WTC11 (cell line): ENCODE measurements around the gene YARS2. TPM values are rescaled to one million over a fixed set of nuclear protein-coding genes. Genes with fewer than 3 reads are reported as not detected.
"Not testable (repeated sequence)": the region's sequence is repeated elsewhere in the genome, so short reads cannot be mapped to it uniquely, and the experiment has no call there.

Source experiments
- ATAC-seq: fragments of 200-7000 bp; cut with Tn5 transposase; 2 replicates; pipeline ENCODE4 v1.10.0; 2021; ENCODE audit warnings: mild to moderate bottlenecking, moderate library complexity
- CTCF ChIA-PET: fragments of 300-600 bp; sonication (Branson Sonifier 250); formaldehyde crosslinking; loops from one replicate; lab custom pipeline; 2021; ENCODE audit warnings: antibody characterized with exemption; lab: Charles Lee
- POLR2A ChIA-PET: fragments of 350-600 bp; sonication (Branson Sonifier 250); formaldehyde crosslinking; loops from one replicate; lab custom pipeline; 2021; ENCODE audit warnings: antibody characterized with exemption; lab: Charles Lee
- DNase-seq: peaks from one replicate; pipeline ENCODE4 v3.0.0; 2021; ENCODE audit warnings: low spot score
- H3K27ac Mint-ChIP-seq: 2 replicates; pipeline ENCODE4 v1.8.0; 2021; ENCODE audit warnings: mixed read lengths
- H3K27me3 Mint-ChIP-seq: 2 replicates; pipeline ENCODE4 v1.8.0; 2021; ENCODE audit warnings: low read depth, mild to moderate bottlenecking, moderate library complexity, mixed read lengths
- H3K36me3 Mint-ChIP-seq: 2 replicates; pipeline ENCODE4 v1.8.0; 2021; ENCODE audit warnings: mixed read lengths
- H3K4me1 Mint-ChIP-seq: 2 replicates; pipeline ENCODE4 v1.8.0; 2022; ENCODE audit warnings: mixed read lengths
- H3K4me3 Mint-ChIP-seq: 2 replicates; pipeline ENCODE4 v1.8.0; 2021; ENCODE audit warnings: mild to moderate bottlenecking, moderate library complexity, mixed read lengths
- H3K9me3 Mint-ChIP-seq: 2 replicates; pipeline ENCODE4 v1.8.0; 2021; ENCODE audit warnings: mixed read lengths
- ELF4 ChIP-seq: sonication (generic); formaldehyde crosslinking; IDR thresholded peaks from 2 replicates; pipeline ENCODE4 v1.8.1; 2022; ENCODE audit warnings: low read depth, mild to moderate bottlenecking, moderate library complexity, missing genetic modification reagents
- EMX1 ChIP-seq: fragments of 250-450 bp; sonication (Bioruptor Pico); IDR thresholded peaks from 2 replicates; pipeline ENCODE4 v1.8.0; 2021; ENCODE audit warnings: mild to moderate bottlenecking
- KAT7 ChIP-seq: sonication (generic); formaldehyde crosslinking; IDR thresholded peaks from 2 replicates; pipeline ENCODE4 v1.8.1; 2023; ENCODE audit warnings: missing genetic modification reagents, mild to moderate bottlenecking, borderline replicate concordance
- MXD4 ChIP-seq: fragments of 250-450 bp; sonication (Bioruptor Pico); IDR thresholded peaks from 2 replicates; pipeline ENCODE4 v1.8.0; 2021; ENCODE audit warnings: mild to moderate bottlenecking, moderate library complexity, borderline replicate concordance
- NFATC4 ChIP-seq: fragments of 250-450 bp; sonication (Bioruptor Pico); IDR thresholded peaks from 2 replicates; pipeline ENCODE4 v1.9.0; 2021; ENCODE audit warnings: mild to moderate bottlenecking
- PRRX2 ChIP-seq: fragments of 250-450 bp; sonication (Bioruptor Pico); IDR thresholded peaks from 2 replicates; pipeline ENCODE4 v1.8.0; 2021; ENCODE audit warnings: mild to moderate bottlenecking
- TP53 ChIP-seq: sonication (generic); formaldehyde crosslinking; IDR thresholded peaks from 2 replicates; pipeline ENCODE4 v1.8.1; 2023; ENCODE audit warnings: mild to moderate bottlenecking, missing genetic modification reagents
- ZNF138 ChIP-seq: sonication (generic); formaldehyde crosslinking; conservative IDR thresholded peaks from 2 replicates; pipeline ENCODE4 v1.8.1; 2022; ENCODE audit warnings: mild to moderate bottlenecking, moderate library complexity, missing genetic modification reagents
- ZNF232 ChIP-seq: sonication (generic); formaldehyde crosslinking; IDR thresholded peaks from 2 replicates; pipeline ENCODE4 v1.8.0; 2022; ENCODE audit warnings: mild to moderate bottlenecking, missing genetic modification reagents
- total RNA-seq: library from RNA; stranded (reverse); gene quantifications from 3 replicates; pipeline ENCODE4 v1.2.3, GENCODE V29; 2021
- TF ChIP-seq, protein P1 (sequence below): fragments of 250-450 bp; sonication (Bioruptor Pico); IDR thresholded peaks from 2 replicates; pipeline ENCODE4 v2.1.2; 2022; ENCODE audit warnings: mild to moderate bottlenecking, moderate library complexity
- TF ChIP-seq, protein P2 (sequence below): fragments of 250-450 bp; sonication (Bioruptor Pico); IDR thresholded peaks from 2 replicates; pipeline ENCODE4 v1.8.0; 2021; ENCODE audit warnings: mild to moderate bottlenecking
- TF ChIP-seq, protein P3 (sequence below): fragments of 250-450 bp; sonication (Bioruptor Pico); IDR thresholded peaks from 2 replicates; pipeline ENCODE4 v1.9.0; 2021; ENCODE audit warnings: moderate library complexity, mild to moderate bottlenecking, inconsistent platforms, borderline replicate concordance
- TF ChIP-seq, protein P4 (sequence below): sonication (generic); formaldehyde crosslinking; IDR thresholded peaks from 2 replicates; pipeline ENCODE4 v1.8.1; 2023; ENCODE audit warnings: mild to moderate bottlenecking, missing genetic modification reagents
- TF ChIP-seq, protein P5 (sequence below): sonication (generic); formaldehyde crosslinking; IDR thresholded peaks from 2 replicates; pipeline ENCODE4 v1.8.0; 2023; ENCODE audit warnings: missing genetic modification reagents, mild to moderate bottlenecking, borderline replicate concordance

The YARS2 gene
- total RNA-seq, 1 experiment from 2014 or later = 41.4 TPM

DNA sequence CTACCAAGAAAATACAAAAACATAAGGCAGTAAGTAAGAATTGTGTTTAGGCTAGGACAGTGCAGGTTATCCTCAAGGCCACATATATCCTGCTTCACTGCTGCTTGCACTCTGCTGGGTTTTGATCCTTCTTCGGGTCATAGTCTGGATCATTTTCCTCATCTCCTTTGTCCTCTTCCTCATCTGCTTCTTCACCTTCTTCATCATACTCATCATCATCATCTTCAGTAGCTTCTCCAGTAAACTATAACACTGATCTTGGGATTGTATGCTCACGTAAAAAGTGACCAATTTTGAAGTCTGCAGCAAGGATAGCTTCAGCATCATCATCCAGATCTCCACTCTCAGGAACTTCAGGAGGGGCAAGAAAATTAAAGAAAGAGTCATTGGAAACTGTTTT, 29.4 kb downstream of the YARS2 start:
- Mint-ChIP-seq H3K27me3 (no peaks in the 10 kb centered on the region), H3K27ac (no peak overlapping the region), H3K9me3 (no peaks in the 10 kb centered on the region), H3K36me3 (peaks cover 42% of the 10 kb centered on the region), H3K4me1 (no peaks in the 10 kb centered on the region), H3K4me3 (no peak overlapping the region)
- ChIA-PET CTCF (interaction anchor here (0.7 to 1.8 kb wide), 2 partner anchors 29 to 1084 kb away, joined by 3 to 7 read pairs; partner anchors contain the start of gene YARS2), POLR2A (no interaction called here)
- TF ChIP-seq, protein P1, sequence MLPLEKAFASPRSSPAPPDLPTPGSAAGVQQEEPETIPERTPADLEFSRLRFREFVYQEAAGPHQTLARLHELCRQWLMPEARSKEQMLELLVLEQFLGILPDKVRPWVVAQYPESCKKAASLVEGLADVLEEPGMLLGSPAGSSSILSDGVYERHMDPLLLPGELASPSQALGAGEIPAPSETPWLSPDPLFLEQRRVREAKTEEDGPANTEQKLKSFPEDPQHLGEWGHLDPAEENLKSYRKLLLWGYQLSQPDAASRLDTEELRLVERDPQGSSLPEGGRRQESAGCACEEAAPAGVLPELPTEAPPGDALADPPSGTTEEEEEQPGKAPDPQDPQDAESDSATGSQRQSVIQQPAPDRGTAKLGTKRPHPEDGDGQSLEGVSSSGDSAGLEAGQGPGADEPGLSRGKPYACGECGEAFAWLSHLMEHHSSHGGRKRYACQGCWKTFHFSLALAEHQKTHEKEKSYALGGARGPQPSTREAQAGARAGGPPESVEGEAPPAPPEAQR (CRISPR knock-in tag) = no peak
- TF ChIP-seq NFATC4 (no peak), KAT7 (CRISPR knock-in tag) (no peak), ELF4 (CRISPR knock-in tag) (no peak)
- ATAC-seq = no peak
- DNase-seq = no peak

DNA sequence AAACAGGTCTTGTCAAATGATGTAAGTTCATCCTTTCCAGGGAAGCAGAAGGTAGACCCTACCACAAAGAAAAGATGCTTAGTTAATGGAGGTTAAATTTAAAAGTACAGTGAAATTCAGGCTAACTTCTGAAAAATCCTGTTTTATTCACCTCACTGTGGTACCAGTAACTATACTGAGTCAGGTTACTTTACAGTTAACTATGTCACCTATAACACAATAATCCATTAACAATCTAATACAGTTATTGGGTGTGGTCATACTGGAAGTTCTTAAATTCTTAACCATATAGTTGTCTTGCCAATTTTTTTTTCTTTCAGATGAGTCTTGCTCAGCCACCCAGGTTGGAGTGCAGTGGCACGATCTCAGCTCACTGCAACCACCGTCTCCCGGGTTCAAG, 30.4 kb downstream of the YARS2 start:
- POLR2A ChIA-PET, H3K27ac Mint-ChIP-seq, H3K9me3 Mint-ChIP-seq, H3K4me1 Mint-ChIP-seq, DNase-seq, CTCF ChIA-PET, ATAC-seq, H3K4me3 Mint-ChIP-seq, H3K27me3 Mint-ChIP-seq: not testable (repeated sequence)
- H3K36me3 Mint-ChIP-seq = peaks cover 49% of the 10 kb centered on the region

DNA sequence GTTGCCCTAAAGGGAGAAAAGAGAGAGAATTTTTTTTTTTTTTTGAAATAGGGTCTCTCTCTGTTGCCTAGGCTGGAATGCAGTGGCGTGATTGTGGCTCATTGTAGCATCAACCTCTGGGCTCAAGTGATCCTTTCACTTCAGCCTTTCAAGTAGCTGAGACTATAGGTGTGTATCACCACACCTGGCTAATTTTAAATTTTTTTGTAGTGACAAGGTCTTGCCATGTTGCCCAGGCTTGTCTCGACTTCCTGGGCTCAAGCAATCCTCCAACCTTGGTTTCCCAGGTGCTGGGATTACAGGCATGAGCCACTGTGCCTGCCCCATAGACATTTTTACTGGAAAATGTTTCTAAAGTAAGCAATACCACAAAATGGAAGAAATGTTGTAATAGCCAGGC, 36.8 kb downstream of the YARS2 start:
- H3K27ac Mint-ChIP-seq = no peak overlapping the region
- POLR2A ChIA-PET = no interaction called here
- H3K27me3 Mint-ChIP-seq = no peaks in the 10 kb centered on the region
- ATAC-seq = no peak
- TF ChIP-seq PRRX2 (CRISPR knock-in tag) (no peak), EMX1 (CRISPR knock-in tag) (no peak), KAT7 (CRISPR knock-in tag) (no peak), MXD4 (CRISPR knock-in tag) (no peak), ZNF232 (no peak), TP53 (CRISPR knock-in tag) (no peak), ZNF138 (CRISPR knock-in tag) (no peak)
- TF ChIP-seq, protein P2, sequence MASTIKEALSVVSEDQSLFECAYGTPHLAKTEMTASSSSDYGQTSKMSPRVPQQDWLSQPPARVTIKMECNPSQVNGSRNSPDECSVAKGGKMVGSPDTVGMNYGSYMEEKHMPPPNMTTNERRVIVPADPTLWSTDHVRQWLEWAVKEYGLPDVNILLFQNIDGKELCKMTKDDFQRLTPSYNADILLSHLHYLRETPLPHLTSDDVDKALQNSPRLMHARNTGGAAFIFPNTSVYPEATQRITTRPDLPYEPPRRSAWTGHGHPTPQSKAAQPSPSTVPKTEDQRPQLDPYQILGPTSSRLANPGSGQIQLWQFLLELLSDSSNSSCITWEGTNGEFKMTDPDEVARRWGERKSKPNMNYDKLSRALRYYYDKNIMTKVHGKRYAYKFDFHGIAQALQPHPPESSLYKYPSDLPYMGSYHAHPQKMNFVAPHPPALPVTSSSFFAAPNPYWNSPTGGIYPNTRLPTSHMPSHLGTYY = no peak
- TF ChIP-seq, protein P3, sequence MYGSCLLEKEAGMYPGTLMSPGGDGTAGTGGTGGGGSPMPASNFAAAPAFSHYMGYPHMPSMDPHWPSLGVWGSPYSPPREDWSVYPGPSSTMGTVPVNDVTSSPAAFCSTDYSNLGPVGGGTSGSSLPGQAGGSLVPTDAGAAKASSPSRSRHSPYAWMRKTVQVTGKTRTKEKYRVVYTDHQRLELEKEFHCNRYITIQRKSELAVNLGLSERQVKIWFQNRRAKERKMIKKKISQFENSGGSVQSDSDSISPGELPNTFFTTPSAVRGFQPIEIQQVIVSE = no peak
- TF ChIP-seq, protein P4, sequence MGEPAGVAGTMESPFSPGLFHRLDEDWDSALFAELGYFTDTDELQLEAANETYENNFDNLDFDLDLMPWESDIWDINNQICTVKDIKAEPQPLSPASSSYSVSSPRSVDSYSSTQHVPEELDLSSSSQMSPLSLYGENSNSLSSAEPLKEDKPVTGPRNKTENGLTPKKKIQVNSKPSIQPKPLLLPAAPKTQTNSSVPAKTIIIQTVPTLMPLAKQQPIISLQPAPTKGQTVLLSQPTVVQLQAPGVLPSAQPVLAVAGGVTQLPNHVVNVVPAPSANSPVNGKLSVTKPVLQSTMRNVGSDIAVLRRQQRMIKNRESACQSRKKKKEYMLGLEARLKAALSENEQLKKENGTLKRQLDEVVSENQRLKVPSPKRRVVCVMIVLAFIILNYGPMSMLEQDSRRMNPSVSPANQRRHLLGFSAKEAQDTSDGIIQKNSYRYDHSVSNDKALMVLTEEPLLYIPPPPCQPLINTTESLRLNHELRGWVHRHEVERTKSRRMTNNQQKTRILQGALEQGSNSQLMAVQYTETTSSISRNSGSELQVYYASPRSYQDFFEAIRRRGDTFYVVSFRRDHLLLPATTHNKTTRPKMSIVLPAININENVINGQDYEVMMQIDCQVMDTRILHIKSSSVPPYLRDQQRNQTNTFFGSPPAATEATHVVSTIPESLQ (CRISPR knock-in tag) = no peak
- TF ChIP-seq, protein P5, sequence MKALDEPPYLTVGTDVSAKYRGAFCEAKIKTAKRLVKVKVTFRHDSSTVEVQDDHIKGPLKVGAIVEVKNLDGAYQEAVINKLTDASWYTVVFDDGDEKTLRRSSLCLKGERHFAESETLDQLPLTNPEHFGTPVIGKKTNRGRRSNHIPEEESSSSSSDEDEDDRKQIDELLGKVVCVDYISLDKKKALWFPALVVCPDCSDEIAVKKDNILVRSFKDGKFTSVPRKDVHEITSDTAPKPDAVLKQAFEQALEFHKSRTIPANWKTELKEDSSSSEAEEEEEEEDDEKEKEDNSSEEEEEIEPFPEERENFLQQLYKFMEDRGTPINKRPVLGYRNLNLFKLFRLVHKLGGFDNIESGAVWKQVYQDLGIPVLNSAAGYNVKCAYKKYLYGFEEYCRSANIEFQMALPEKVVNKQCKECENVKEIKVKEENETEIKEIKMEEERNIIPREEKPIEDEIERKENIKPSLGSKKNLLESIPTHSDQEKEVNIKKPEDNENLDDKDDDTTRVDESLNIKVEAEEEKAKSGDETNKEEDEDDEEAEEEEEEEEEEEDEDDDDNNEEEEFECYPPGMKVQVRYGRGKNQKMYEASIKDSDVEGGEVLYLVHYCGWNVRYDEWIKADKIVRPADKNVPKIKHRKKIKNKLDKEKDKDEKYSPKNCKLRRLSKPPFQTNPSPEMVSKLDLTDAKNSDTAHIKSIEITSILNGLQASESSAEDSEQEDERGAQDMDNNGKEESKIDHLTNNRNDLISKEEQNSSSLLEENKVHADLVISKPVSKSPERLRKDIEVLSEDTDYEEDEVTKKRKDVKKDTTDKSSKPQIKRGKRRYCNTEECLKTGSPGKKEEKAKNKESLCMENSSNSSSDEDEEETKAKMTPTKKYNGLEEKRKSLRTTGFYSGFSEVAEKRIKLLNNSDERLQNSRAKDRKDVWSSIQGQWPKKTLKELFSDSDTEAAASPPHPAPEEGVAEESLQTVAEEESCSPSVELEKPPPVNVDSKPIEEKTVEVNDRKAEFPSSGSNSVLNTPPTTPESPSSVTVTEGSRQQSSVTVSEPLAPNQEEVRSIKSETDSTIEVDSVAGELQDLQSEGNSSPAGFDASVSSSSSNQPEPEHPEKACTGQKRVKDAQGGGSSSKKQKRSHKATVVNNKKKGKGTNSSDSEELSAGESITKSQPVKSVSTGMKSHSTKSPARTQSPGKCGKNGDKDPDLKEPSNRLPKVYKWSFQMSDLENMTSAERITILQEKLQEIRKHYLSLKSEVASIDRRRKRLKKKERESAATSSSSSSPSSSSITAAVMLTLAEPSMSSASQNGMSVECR (CRISPR knock-in tag) = no peak
- TF ChIP-seq, all 79 proteins: peak for 0
- CTCF ChIA-PET = no interaction called here
- Mint-ChIP-seq H3K36me3 (peaks cover 35% of the 10 kb centered on the region), H3K4me1 (no peaks in the 10 kb centered on the region), H3K9me3 (no peaks in the 10 kb centered on the region), H3K4me3 (no peak overlapping the region)
- DNase-seq = no peak
